Measurements from ENCODE around the gene RASAL2. TPM values are rescaled to one million over a fixed set of nuclear protein-coding genes. Genes with fewer than 3 reads are reported as not detected.

The RASAL2 gene
- total RNA-seq, 1 experiment from 2014 or later, result 56.9 TPM

DNA sequence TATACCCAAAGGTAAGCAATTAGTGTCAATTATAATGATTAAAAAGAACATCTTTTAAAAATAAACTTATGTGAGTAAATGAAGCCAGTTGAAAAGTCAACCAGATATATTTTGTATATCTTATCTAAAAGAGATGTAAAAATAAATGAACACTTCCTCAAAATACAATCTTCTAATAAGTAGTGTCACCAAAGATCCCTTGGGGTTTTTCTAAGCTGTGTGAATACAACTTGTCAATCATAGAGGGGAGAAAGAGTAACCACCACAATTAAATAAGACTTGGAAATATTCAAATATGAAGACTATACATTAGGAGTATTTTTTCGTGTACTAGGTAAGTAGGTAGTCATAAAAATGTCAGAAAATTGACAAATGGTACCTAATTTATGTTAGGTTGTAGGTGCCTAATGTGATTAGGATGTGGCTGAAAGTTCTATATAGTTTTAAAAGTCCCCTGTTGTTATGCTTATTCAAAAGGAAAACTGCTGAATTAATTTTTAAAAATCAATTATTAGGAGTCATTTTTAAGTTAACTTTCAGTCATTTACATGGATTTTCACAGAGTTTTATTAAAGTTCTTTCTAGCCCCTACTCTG lies 72.6 kb downstream of the RASAL2 start:
- Mint-ChIP-seq H3K4me3 (ENCODE audit: unreplicated experiment) (no peak overlapping the region), H3K27ac (ENCODE audit: low read depth, unreplicated experiment) (no peak overlapping the region), H3K27me3 (ENCODE audit: insufficient read depth, unreplicated experiment) (no peaks in the 10 kb centered on the region), H3K36me3 (ENCODE audit: insufficient read depth, unreplicated experiment) (no peaks in the 10 kb centered on the region), H3K9me3 (ENCODE audit: unreplicated experiment) (no peaks in the 10 kb centered on the region), H3K4me1 (ENCODE audit: insufficient read depth, unreplicated experiment) (peaks cover 25% of the 10 kb centered on the region)
- no TSS peak for BruUV-seq (replicated peaks)
- intact Hi-C loops (cut with micrococcal nuclease), result no loop called here
- ChIA-PET CTCF (interaction anchor here (0.6 to 1.1 kb wide), 3 partner anchors 8 to 18 kb away, joined by 3 to 4 read pairs (median 4); no protein-coding TSS in a partner anchor), POLR2A (interaction anchor here (1.2 kb wide), 1 partner anchor 7 kb away, joined by 3 read pairs; no protein-coding TSS in a partner anchor)
- TF ChIP-seq, protein P1, sequence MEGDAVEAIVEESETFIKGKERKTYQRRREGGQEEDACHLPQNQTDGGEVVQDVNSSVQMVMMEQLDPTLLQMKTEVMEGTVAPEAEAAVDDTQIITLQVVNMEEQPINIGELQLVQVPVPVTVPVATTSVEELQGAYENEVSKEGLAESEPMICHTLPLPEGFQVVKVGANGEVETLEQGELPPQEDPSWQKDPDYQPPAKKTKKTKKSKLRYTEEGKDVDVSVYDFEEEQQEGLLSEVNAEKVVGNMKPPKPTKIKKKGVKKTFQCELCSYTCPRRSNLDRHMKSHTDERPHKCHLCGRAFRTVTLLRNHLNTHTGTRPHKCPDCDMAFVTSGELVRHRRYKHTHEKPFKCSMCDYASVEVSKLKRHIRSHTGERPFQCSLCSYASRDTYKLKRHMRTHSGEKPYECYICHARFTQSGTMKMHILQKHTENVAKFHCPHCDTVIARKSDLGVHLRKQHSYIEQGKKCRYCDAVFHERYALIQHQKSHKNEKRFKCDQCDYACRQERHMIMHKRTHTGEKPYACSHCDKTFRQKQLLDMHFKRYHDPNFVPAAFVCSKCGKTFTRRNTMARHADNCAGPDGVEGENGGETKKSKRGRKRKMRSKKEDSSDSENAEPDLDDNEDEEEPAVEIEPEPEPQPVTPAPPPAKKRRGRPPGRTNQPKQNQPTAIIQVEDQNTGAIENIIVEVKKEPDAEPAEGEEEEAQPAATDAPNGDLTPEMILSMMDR (IDR thresholded peaks at IDR 0.05; ENCODE audit: unreplicated experiment), result no peak
- no peak for DNase-seq (ENCODE audit: unreplicated experiment)

DNA sequence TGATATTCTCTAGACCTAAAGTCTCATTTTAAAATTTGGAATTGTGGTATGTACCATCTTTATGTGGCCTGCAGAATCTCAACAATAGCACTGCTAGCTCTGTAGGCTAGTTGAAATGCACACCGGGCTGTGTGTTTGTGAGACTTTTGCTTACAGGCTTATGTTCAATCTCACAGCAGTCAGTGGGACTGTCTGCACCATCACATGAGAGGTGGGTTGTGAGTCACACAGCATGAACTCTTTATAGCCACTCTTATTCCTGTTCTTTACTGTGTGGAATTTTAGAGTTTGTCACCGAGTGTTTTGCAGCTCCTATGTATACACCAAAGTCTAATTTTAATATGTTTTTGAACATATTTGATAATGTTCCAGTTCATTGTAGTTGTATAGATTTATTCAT lies 74.6 kb downstream of the RASAL2 start:
- Mint-ChIP-seq H3K36me3 (ENCODE audit: insufficient read depth, unreplicated experiment) (no peaks in the 10 kb centered on the region), H3K4me1 (ENCODE audit: insufficient read depth, unreplicated experiment) (peaks cover 37% of the 10 kb centered on the region), H3K4me3 (ENCODE audit: unreplicated experiment) (no peak overlapping the region), H3K27me3 (ENCODE audit: insufficient read depth, unreplicated experiment) (no peaks in the 10 kb centered on the region), H3K9me3 (ENCODE audit: unreplicated experiment) (no peaks in the 10 kb centered on the region), H3K27ac (ENCODE audit: low read depth, unreplicated experiment) (peak overlapping the region; percentile 54)
- intact Hi-C loops (cut with micrococcal nuclease), result no loop called here
- CTCF ChIA-PET, result interaction anchor here (0.6 to 1.2 kb wide), 4 partner anchors 15 to 1629 kb away, joined by 3 to 8 read pairs (median 4); no protein-coding TSS in a partner anchor
- DNase-seq (ENCODE audit: unreplicated experiment), result peak; percentile 49
- BruUV-seq (replicated peaks), result no TSS peak
- POLR2A ChIA-PET, result interaction anchor here (0.6 to 1.2 kb wide), 6 partner anchors 10 to 219 kb away, joined by 3 to 4 read pairs (median 3); no protein-coding TSS in a partner anchor
- TF ChIP-seq, protein P1 (IDR thresholded peaks at IDR 0.05; ENCODE audit: unreplicated experiment), result no peak

DNA sequence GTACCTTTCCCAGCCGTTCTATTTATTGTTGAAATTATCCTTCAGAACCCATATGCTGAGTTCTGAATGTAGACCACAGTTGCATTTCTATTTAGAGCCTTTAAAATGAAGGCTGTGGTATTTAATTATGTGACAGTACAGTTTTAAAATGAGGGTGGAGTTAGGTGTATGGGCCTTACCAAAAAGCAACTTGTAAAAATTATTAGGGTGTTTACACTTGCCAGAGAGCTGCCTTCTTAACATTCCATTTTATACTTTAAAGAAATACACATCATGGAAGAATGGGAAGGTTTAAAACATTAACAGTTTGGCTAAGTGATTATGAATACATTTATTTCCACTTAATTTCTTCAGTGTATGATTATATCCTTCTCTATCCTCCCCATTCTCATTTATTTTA lies 75.7 kb downstream of the RASAL2 start:
- Mint-ChIP-seq H3K27me3 (ENCODE audit: insufficient read depth, unreplicated experiment) (no peaks in the 10 kb centered on the region), H3K36me3 (ENCODE audit: insufficient read depth, unreplicated experiment) (no peaks in the 10 kb centered on the region), H3K4me1 (ENCODE audit: insufficient read depth, unreplicated experiment) (peaks cover 44% of the 10 kb centered on the region), H3K4me3 (ENCODE audit: unreplicated experiment) (no peak overlapping the region), H3K27ac (ENCODE audit: low read depth, unreplicated experiment) (no peak overlapping the region), H3K9me3 (ENCODE audit: unreplicated experiment) (no peaks in the 10 kb centered on the region)
- CTCF ChIA-PET, result no interaction called here
- DNase-seq (ENCODE audit: unreplicated experiment), result no peak
- intact Hi-C loops (cut with micrococcal nuclease), result loop anchor here (5.0 kb wide), 1 partner anchor 77 kb away; the partner anchor contains the start of gene RASAL2
- TF ChIP-seq, protein P1 (IDR thresholded peaks at IDR 0.05; ENCODE audit: unreplicated experiment), result no peak
- POLR2A ChIA-PET, result interaction anchor here (0.9 kb wide), 2 partner anchors 25 to 76 kb away, joined by 3 read pairs; partner anchors contain the start of gene RASAL2
- BruUV-seq (replicated peaks), result no TSS peak

DNA sequence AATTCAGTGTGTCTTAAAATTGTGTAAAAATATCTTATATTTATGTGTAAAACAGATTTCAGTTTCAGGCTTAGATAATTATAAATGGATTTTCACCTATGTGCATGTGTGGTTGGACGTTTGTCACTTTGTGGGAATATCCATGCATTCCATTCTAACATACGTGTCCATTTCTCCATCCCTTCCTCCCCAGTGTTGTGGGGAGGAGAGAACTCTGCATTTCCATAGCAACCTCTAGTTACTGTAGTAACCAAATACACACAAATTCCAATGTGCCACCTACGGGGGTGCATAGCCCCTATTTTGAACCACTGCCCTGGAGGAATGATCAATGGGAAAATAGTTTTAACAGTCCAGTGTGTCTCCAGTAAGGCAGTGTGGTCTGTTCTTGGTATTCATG lies 79.0 kb downstream of the RASAL2 start:
- TF ChIP-seq, protein P1 (IDR thresholded peaks at IDR 0.05; ENCODE audit: unreplicated experiment), result no peak
- Mint-ChIP-seq H3K36me3 (ENCODE audit: insufficient read depth, unreplicated experiment) (no peaks in the 10 kb centered on the region), H3K27me3 (ENCODE audit: insufficient read depth, unreplicated experiment) (no peaks in the 10 kb centered on the region), H3K9me3 (ENCODE audit: unreplicated experiment) (no peaks in the 10 kb centered on the region), H3K4me3 (ENCODE audit: unreplicated experiment) (no peak overlapping the region), H3K4me1 (ENCODE audit: insufficient read depth, unreplicated experiment) (peaks cover 46% of the 10 kb centered on the region), H3K27ac (ENCODE audit: low read depth, unreplicated experiment) (peak overlapping the region; percentile 88)
- peak; percentile 81 for DNase-seq (ENCODE audit: unreplicated experiment)
- BruUV-seq (replicated peaks), result no TSS peak
- CTCF ChIA-PET, result interaction anchor here (0.6 kb wide), 1 partner anchor 125 kb away, joined by 3 read pairs; no protein-coding TSS in a partner anchor
- intact Hi-C loops (cut with micrococcal nuclease), result loop anchor here (2.0 to 5.0 kb wide), 2 partner anchors 66 to 81 kb away; partner anchors contain the start of gene RASAL2
- POLR2A ChIA-PET, result interaction anchor here (0.8 to 1.2 kb wide), 2 partner anchors 21 to 73 kb away, joined by 3 read pairs; no protein-coding TSS in a partner anchor

Data from MCF 10A (cell line).